Measurements from ENCODE around the gene DENND1B.

- TF ChIP-seq CTCF (IDR thresholded peaks at IDR 0.05) (no peak), POLR2A (IDR thresholded peaks at IDR 0.05) (no peak)
Observed at GRCh38 chr1:197598935-197599334, 176.3 kb downstream of the DENND1B start.

Data from testis (tissue), 2 donors.